ENCODE data around the gene SNX32.

Gene SNX32

GRCh38 chr11:65833297-65834030 lies at the start of gene SNX32:
TSS of gene SNX32 (plus strand) at chr11:65833963. CDS start at chr11:65834066, 103 bp downstream.
- in situ Hi-C loops (cut with MboI; ENCODE audit: low pct_unique_long_range_greater_than_20kb, low sequenced_read_pairs, unreplicated experiment) = no loop called here
- TF ChIP-seq, protein P1, sequence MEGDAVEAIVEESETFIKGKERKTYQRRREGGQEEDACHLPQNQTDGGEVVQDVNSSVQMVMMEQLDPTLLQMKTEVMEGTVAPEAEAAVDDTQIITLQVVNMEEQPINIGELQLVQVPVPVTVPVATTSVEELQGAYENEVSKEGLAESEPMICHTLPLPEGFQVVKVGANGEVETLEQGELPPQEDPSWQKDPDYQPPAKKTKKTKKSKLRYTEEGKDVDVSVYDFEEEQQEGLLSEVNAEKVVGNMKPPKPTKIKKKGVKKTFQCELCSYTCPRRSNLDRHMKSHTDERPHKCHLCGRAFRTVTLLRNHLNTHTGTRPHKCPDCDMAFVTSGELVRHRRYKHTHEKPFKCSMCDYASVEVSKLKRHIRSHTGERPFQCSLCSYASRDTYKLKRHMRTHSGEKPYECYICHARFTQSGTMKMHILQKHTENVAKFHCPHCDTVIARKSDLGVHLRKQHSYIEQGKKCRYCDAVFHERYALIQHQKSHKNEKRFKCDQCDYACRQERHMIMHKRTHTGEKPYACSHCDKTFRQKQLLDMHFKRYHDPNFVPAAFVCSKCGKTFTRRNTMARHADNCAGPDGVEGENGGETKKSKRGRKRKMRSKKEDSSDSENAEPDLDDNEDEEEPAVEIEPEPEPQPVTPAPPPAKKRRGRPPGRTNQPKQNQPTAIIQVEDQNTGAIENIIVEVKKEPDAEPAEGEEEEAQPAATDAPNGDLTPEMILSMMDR (IDR thresholded peaks at IDR 0.05; ENCODE audit: extremely low read depth, insufficient read depth, missing control alignments) = no peak
- DNase-seq (ENCODE audit: low spot score) = peak; percentile 99

DNA sequence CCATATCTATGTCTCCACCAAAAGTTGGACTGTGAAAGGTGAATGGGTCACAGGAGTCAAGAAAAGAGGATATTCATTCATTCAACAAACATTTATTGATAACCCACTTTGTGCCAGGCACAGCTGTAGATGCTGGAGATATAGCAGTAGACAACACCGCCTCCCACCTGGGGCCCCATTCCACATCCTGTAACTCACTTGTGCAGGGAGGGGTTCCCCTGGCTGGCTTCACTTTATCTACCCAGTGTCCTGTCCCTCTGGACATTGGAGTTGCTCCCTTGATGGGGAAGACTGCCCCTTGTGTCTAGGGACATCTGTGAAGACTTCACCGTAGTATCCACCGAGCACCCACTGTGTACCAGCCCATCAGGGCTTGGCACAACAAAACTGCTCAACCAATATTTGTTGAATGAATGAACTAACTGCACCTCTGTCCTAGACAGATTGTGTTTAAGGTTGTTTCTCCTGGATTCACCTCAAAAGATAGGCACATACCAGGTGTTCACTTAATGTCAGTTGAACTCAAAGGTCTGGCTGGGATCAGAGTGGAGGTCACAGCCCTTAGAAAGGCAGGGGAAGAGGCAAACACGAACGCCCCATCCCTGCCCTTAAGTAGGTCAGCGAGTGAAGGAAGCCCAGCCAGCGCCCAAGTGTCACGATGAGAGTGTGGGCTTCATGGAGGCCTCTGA lies 48.3 kb upstream of the SNX32 start:
- TF ChIP-seq, protein P1 (IDR thresholded peaks at IDR 0.05; ENCODE audit: extremely low read depth, insufficient read depth, missing control alignments) = no peak
- in situ Hi-C loops (cut with MboI; ENCODE audit: low pct_unique_long_range_greater_than_20kb, low sequenced_read_pairs, unreplicated experiment) = no loop called here
- DNase-seq (ENCODE audit: low spot score) = no peak

DNA sequence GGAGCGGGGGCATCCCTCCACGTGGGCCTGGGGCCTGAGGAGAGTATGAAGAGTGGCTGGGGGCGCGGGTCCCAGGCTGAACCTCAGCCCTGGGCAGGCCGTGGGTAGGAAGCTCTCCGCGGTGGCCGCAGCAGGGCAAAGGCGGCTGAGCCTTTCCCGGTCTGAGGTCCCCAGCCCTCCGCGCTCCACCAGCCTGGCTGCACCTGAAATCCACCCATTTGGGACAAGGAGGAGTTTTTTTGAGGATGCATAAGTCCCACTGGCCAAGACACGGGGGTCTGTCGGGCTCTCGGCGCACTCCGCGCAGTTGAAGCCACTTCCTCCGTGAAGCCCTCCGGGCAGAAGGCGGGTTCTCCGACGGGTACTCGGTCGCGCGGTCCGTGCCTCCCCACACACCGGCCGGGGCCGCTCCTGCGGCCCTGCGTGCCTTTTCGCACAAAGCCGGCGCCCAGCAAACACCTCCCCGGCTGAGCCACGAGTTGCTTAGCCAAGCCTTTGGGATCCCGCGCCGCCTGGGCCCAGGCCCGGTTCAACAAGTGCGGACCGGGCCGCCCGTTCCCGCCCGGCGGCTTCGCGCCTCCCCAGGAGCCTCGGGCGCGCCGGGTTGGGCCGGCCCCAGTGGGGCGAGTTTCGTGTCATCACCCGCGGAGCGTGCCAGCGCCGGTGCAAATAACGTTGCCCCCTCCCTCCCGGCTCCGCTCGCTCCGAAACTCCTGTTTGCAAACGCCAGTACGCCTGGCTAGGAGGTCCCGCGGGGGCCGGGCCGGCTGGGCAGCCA lies 47.6 kb upstream of the SNX32 start:
- no peak for DNase-seq (ENCODE audit: low spot score)
- in situ Hi-C loops (cut with MboI; ENCODE audit: low pct_unique_long_range_greater_than_20kb, low sequenced_read_pairs, unreplicated experiment) = no loop called here
- TF ChIP-seq, protein P1 (IDR thresholded peaks at IDR 0.05; ENCODE audit: extremely low read depth, insufficient read depth, missing control alignments) = no peak

DNA sequence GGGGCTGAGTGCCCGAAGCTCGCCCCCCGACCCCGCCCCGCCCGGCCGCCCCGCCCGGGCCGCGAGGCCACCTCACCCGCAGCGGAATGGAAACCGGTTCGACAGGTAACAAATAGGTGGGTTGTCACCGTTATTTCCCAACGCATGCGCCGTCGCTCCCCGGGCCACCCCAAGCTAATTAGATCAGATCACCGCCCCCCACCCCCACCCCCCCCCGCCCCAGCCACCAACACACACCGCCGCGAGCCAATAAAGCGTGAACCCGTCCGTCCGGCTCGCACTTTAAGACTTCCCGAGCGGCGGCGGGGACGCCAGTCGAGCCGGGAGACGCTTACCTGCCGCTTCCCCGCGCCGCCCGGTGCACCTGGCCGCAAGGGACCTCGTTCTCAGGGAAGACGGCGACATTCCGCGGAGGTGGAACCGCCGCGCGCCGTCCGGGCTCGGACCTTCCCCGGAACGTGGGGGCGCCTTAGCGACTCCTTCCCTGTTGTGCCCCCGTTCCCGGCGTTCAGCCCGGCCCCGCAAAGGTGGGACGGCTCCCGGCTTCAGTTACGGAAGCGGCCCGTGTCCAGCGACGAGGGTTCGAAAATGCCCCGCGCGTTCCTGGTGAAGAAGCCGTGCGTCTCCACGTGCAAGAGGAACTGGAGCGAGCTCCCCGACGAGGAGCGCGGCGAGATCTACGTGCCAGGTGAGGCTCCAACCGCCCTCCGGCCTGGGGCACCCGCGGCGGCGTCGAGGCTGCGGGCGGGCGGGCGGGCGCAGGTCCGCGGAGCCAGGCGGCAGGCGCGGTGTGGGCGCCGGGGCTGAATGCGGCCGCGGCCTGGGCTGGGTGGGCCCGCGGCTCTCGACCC lies 46.8 kb upstream of the SNX32 start, which contains the start of gene OVOL1:
TSS of gene OVOL1 (plus strand) at position 278 of the 851 bp plus-strand sequence. CDS start at position 589, 311 bp downstream.
- peak; percentile 72 for DNase-seq (ENCODE audit: low spot score)
- in situ Hi-C loops (cut with MboI; ENCODE audit: low pct_unique_long_range_greater_than_20kb, low sequenced_read_pairs, unreplicated experiment) = no loop called here
- TF ChIP-seq, protein P1 (IDR thresholded peaks at IDR 0.05; ENCODE audit: extremely low read depth, insufficient read depth, missing control alignments) = no peak

- TF ChIP-seq, protein P1 (IDR thresholded peaks at IDR 0.05; ENCODE audit: extremely low read depth, insufficient read depth, missing control alignments) = no peak
- in situ Hi-C loops (cut with MboI; ENCODE audit: low pct_unique_long_range_greater_than_20kb, low sequenced_read_pairs, unreplicated experiment) = no loop called here
- DNase-seq (ENCODE audit: low spot score) = peak; percentile 70
Observed at GRCh38 chr11:65787649-65788622, 45.8 kb upstream of the SNX32 start.
